Retinal pigment epithelial cell (primary cell): Measurements from ENCODE around the gene TMEM108.

ENCODE experiments used
- DNase-seq: peaks from one replicate; pipeline ENCODE4 v3.0.0-alpha.2; 2010; ENCODE audit warnings: low read depth
- H3K4me3 ChIP-seq: 2 replicates; pipeline ENCODE4 v1.5.1; 2011; ENCODE audit warnings: mild to moderate bottlenecking, low read length, control low read depth, moderate library complexity
- TF ChIP-seq, protein P1 (sequence below): conservative IDR thresholded peaks from 2 replicates; pipeline ENCODE4 v1.5.1; 2011; ENCODE audit warnings: low read depth, low read length, control low read depth, inconsistent platforms

The TMEM108 gene

DNA sequence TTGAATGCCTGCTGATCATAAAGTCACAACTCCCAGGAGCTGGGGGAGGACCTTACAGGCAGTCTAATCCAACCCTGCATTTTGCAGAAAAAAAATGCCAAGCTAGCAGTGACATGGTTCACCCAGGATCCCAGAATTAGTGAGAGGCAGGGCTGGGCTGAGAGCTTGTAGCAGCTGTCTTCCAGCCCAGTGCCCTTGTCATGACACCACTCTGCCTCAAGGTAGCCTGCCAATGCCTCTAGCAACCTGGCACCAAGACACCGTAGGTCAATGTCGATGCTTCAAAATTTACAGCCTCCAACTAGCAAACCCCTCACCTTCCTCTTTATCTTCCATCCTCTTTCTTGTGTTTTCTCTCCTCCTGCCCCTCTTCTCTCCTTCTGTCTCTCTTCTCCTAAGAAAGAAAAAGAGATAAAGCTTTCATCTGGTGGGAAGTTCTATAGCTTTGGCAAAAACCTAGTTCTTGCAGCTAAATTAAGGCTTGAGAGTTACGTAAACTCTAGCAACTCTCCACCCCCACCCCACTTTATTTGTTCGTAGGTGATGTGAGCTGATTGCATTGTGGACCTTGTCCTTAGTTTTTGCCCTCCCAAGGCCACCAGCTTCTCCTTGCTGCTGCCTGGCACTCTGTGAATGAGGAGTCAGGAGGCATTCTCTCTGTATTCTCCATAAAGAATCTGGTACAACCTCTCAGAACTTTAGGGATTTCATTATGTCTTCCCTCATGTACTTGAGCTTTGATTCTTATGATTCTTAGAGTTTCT lies 343.3 kb downstream of the TMEM108 start:
- H3K4me3 ChIP-seq = no peak overlapping the region
- no peak for DNase-seq
- TF ChIP-seq, protein P1, sequence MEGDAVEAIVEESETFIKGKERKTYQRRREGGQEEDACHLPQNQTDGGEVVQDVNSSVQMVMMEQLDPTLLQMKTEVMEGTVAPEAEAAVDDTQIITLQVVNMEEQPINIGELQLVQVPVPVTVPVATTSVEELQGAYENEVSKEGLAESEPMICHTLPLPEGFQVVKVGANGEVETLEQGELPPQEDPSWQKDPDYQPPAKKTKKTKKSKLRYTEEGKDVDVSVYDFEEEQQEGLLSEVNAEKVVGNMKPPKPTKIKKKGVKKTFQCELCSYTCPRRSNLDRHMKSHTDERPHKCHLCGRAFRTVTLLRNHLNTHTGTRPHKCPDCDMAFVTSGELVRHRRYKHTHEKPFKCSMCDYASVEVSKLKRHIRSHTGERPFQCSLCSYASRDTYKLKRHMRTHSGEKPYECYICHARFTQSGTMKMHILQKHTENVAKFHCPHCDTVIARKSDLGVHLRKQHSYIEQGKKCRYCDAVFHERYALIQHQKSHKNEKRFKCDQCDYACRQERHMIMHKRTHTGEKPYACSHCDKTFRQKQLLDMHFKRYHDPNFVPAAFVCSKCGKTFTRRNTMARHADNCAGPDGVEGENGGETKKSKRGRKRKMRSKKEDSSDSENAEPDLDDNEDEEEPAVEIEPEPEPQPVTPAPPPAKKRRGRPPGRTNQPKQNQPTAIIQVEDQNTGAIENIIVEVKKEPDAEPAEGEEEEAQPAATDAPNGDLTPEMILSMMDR = no peak

DNA sequence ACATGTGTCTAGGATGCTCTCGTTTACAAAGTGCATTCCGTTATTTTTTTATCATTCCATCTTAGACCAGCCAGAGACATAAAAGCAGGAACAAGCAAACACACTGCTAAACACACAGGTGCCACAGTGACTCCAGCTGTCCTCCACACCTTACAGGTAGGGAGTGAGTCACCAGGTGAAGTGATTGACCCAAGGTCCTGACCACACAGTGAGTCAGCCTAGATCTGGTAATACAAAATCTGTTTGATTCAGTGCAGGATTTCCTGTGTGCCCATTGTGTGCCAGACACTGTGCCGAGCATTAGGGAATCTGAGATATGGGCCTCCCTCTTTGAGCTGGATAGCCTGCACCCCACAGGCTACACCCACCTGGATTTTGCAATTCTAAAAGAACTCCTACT lies 345.0 kb downstream of the TMEM108 start:
- DNase-seq = no peak
- no peak overlapping the region for H3K4me3 ChIP-seq
- TF ChIP-seq, protein P1 = no peak

DNA sequence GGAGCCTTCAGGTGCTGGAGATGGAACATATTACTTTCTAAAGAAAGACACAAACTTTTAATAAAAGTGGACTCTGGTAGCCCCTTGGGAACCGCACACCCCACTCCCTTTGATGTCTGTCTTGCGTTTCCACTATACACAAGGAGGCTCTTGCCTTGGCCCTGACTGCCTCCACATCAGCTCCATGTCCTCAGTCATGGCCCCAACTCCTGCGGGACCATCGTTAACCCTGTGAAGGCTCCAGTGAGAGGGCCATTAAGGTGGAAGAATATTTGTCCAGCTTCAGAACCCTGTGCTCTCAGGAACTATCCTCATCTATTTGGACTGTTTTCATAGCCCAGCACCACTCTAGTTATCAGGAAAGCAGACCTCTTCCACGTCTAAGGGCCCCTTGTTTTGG lies 345.6 kb downstream of the TMEM108 start:
- H3K4me3 ChIP-seq = no peak overlapping the region
- no peak for DNase-seq
- TF ChIP-seq, protein P1 = no peak

DNA sequence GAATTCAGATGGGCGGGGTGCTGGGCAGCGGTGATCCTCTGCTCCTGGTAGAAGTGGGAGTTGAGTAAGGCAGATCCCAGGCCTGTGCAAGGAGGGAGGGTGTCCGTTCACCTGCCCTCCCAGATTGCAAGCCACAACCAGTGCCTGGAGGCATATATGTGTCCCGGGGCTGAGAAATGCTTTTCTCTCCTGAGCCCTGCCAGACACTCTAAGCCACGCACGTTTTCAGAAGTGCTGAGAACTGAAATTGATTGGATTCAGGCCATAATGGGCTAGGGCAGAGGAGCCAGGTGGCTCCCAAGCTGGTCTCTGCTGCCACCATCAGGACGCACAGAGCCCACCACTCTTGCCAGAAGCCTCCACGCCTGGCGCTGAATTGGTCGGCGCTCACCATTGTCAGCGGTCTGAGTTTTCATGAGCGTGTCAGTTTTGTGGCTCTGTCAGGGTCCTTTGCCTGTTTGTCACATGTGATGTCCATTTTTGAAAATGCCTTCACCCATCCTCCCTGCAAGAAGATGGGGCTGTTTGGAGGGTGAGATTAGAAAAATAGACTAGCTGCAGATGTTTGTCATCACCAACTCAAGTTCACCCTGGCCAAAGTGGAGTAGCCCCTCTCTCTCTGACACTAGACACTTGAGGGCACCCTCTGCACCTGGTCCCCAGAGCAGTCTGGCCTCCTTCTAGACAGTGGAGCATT lies 346.3 kb downstream of the TMEM108 start:
- peak; percentile 39 for DNase-seq

DNA sequence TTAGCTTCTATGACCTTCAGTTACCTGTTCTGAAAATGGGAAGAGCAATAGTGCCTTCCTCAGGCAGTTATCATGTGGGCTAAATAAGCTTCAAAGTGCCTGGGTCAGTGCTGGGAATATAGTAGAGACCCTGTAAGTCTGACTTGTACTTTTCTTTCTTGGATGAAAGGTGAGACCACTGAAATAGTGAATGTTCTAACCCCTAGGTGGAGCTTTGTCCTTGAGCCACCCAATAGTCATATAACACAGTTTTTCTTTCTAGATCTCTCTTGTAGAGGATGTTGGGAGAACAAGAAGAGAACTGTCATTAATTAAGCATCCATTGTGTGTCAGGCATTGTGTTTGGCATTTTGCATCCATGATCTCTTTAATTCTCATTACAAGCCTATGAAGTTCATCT lies 348.7 kb downstream of the TMEM108 start:
- TF ChIP-seq, protein P1 = peak; percentile 11

More for the DNA sequence above, 346.3 kb downstream of the TMEM108 start:
- TF ChIP-seq, protein P1 = peak; percentile 97
- no peak overlapping the region for H3K4me3 ChIP-seq

DNA sequence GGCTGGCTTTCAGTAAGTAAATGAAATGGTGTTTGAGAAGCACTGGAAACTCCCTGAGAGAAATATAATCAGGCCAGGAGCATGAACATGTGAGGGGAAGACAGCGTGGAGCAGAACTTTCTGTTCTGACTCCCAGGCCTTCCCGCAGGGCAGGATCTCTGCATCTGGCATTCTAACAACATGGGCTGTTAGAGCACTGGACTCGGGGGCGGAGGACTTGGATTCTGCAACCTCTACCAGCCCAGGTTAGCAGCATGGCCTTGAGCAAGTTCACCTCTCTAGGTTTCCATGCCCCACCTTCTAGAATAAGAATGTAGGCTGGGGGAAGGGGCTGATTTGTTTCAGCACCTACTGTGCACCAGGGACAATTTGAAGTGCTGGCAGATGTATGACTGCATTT lies 349.1 kb downstream of the TMEM108 start:
- no peak overlapping the region for H3K4me3 ChIP-seq
- TF ChIP-seq, protein P1 = no peak
- no peak for DNase-seq

More for the DNA sequence above, 348.7 kb downstream of the TMEM108 start:
- no peak overlapping the region for H3K4me3 ChIP-seq
- DNase-seq = no peak
